ENCODE data around the gene GNA15. TPM values are rescaled to one million over a fixed set of nuclear protein-coding genes. Genes with fewer than 3 reads are reported as not detected.
"Not testable (repeated sequence)": the region's sequence is repeated elsewhere in the genome, so short reads cannot be mapped to it uniquely, and the experiment has no call there.

GNA15 gene
- total RNA-seq, 2 donors from 2014 or later, result 202 to 297 TPM

GRCh38 chr19:3202895-3203294 is 67.1 kb downstream of the GNA15 start:
- not testable (repeated sequence) for H3K9me3 Mint-ChIP-seq; H3K36me3 Mint-ChIP-seq (ENCODE audit: low read depth); H3K4me3 Mint-ChIP-seq; ATAC-seq (replicated peaks); H3K27me3 Mint-ChIP-seq; H3K27ac Mint-ChIP-seq; H3K4me1 Mint-ChIP-seq

GRCh38 chr19:3203805-3204645 is 68.2 kb downstream of the GNA15 start:
- Mint-ChIP-seq H3K27me3 (no peaks in the 10 kb centered on the region), H3K4me3 (no peak overlapping the region), H3K4me1 (no peaks in the 10 kb centered on the region), H3K27ac (no peak overlapping the region), H3K9me3 (no peaks in the 10 kb centered on the region), H3K36me3 (ENCODE audit: low read depth) (peaks cover 6% of the 10 kb centered on the region)
- ATAC-seq (replicated peaks), result no peak

GRCh38 chr19:3204646-3205275 is 68.9 kb downstream of the GNA15 start:
- no peak for ATAC-seq (replicated peaks)
- H3K9me3 Mint-ChIP-seq, result no peaks in the 10 kb centered on the region

GRCh38 chr19:3206216-3206953 is 70.6 kb downstream of the GNA15 start:
- no peak for ATAC-seq (replicated peaks)
- H3K36me3 Mint-ChIP-seq (ENCODE audit: low read depth), result peaks cover 6% of the 10 kb centered on the region
- no peak overlapping the region for H3K27ac Mint-ChIP-seq
- H3K4me1 Mint-ChIP-seq, result no peaks in the 10 kb centered on the region
- no peaks in the 10 kb centered on the region for H3K27me3 Mint-ChIP-seq
- no peak overlapping the region for H3K4me3 Mint-ChIP-seq
- H3K9me3 Mint-ChIP-seq, result no peaks in the 10 kb centered on the region

More at GRCh38 chr19:3204646-3205275, 68.9 kb downstream of the GNA15 start:
- H3K27ac Mint-ChIP-seq, result no peak overlapping the region
- H3K36me3 Mint-ChIP-seq (ENCODE audit: low read depth), result peaks cover 6% of the 10 kb centered on the region
- H3K4me3 Mint-ChIP-seq, result no peak overlapping the region
- H3K4me1 Mint-ChIP-seq, result no peaks in the 10 kb centered on the region
- H3K27me3 Mint-ChIP-seq, result no peaks in the 10 kb centered on the region

GRCh38 chr19:3207461-3208242 is 71.8 kb downstream of the GNA15 start:
- Mint-ChIP-seq H3K9me3 (no peaks in the 10 kb centered on the region), H3K36me3 (ENCODE audit: low read depth) (peaks cover 6% of the 10 kb centered on the region), H3K4me3 (no peak overlapping the region), H3K27me3 (no peaks in the 10 kb centered on the region), H3K4me1 (no peaks in the 10 kb centered on the region), H3K27ac (no peak overlapping the region)
- ATAC-seq (replicated peaks), result no peak

GRCh38 chr19:3208317-3209207 is 72.7 kb downstream of the GNA15 start:
- no peak for ATAC-seq (replicated peaks)
- H3K27me3 Mint-ChIP-seq, result no peaks in the 10 kb centered on the region

GRCh38 chr19:3210347-3211017 is 74.6 kb downstream of the GNA15 start:
- Mint-ChIP-seq H3K36me3 (ENCODE audit: low read depth) (peaks cover 2% of the 10 kb centered on the region), H3K9me3 (no peaks in the 10 kb centered on the region), H3K4me1 (no peaks in the 10 kb centered on the region), H3K27ac (peak overlapping the region; percentile 54), H3K27me3 (no peaks in the 10 kb centered on the region), H3K4me3 (no peak overlapping the region)
- ATAC-seq (replicated peaks), result peak; percentile 95

More at GRCh38 chr19:3208317-3209207, 72.7 kb downstream of the GNA15 start:
- Mint-ChIP-seq H3K4me3 (no peak overlapping the region), H3K4me1 (no peaks in the 10 kb centered on the region), H3K9me3 (no peaks in the 10 kb centered on the region), H3K36me3 (ENCODE audit: low read depth) (peaks cover 6% of the 10 kb centered on the region), H3K27ac (no peak overlapping the region)

- H3K9me3 Mint-ChIP-seq, result no peaks in the 10 kb centered on the region
- no peak overlapping the region for H3K4me3 Mint-ChIP-seq
- H3K4me1 Mint-ChIP-seq, result no peaks in the 10 kb centered on the region
Observed at GRCh38 chr19:3211191-3211590, 75.4 kb downstream of the GNA15 start.

GRCh38 chr19:3213159-3213558 is 77.3 kb downstream of the GNA15 start:
- Mint-ChIP-seq H3K4me3 (no peak overlapping the region), H3K27me3 (no peaks in the 10 kb centered on the region), H3K4me1 (no peaks in the 10 kb centered on the region), H3K27ac (no peak overlapping the region), H3K9me3 (no peaks in the 10 kb centered on the region), H3K36me3 (ENCODE audit: low read depth) (no peaks in the 10 kb centered on the region)
- no peak for ATAC-seq (replicated peaks)

More at GRCh38 chr19:3211191-3211590, 75.4 kb downstream of the GNA15 start:
- Mint-ChIP-seq H3K27me3 (no peaks in the 10 kb centered on the region), H3K27ac (peak overlapping the region; percentile 54), H3K36me3 (ENCODE audit: low read depth) (no peaks in the 10 kb centered on the region)
- ATAC-seq (replicated peaks), result no peak

Other genes starting within 250 kb of the GNA15 start
- 1 to 10 TPM; 4.7 to 6.1 TPM for gene ZNF57, start 235.1 kb upstream of the GNA15 start, total RNA-seq
- 1 to 10 TPM; 4.7 to 4.9 TPM for gene ZNF77, start 191.1 kb upstream of the GNA15 start, total RNA-seq
- gene TLE6, start 158.5 kb upstream of the GNA15 start, total RNA-seq, result 1 to 10 TPM; 4.1 to 4.2 TPM
- gene TLE2, start 106.8 kb upstream of the GNA15 start, total RNA-seq, result 1 to 10 TPM; 2.5 to 3.5 TPM
- gene TLE5, start 73.5 kb upstream of the GNA15 start, total RNA-seq, result 100 to 1,000 TPM; 348 to 436 TPM
- 1 to 10 TPM; 1.9 to 2.6 TPM for gene GNA11, start 41.7 kb upstream of the GNA15 start, total RNA-seq
- gene S1PR4, start 42.7 kb downstream of the GNA15 start, total RNA-seq, result 10 to 100 TPM; 60.6 to 96.8 TPM
- 10 to 100 TPM; 46.4 to 81.6 TPM for gene NCLN, start 49.9 kb downstream of the GNA15 start, total RNA-seq
- under 1 TPM; 0.24 to 0.26 TPM for gene CELF5, start 88.6 kb downstream of the GNA15 start, total RNA-seq
- 10 to 100 TPM; 16.7 to 18.1 TPM for gene NFIC, start 230.6 kb downstream of the GNA15 start, total RNA-seq